H1 (cell line): ENCODE data around the gene NTN4. TPM values are rescaled to one million over a fixed set of nuclear protein-coding genes. Genes with fewer than 3 reads are reported as not detected.
A peak's percentile ranks its signal among the peaks of the same experiment; 100 is the strongest.

Experiments used
- BACH1 ChIP-seq: IDR thresholded peaks from 2 replicates; pipeline ENCODE4 v1.6.1; 2012; ENCODE audit warnings: low read length, improper control_type of control experiment
- CHD2 ChIP-seq: IDR thresholded peaks from 2 replicates; pipeline ENCODE4 v1.6.1; 2012; ENCODE audit warnings: low read length, improper control_type of control experiment
- CTBP2 ChIP-seq: IDR thresholded peaks from 2 replicates; pipeline ENCODE4 v1.7.0; 2011; ENCODE audit warnings: borderline replicate concordance, mild to moderate bottlenecking, moderate library complexity, mixed read lengths, low read length; ENCODE audit not compliant: insufficient read depth, insufficient read length
- EGR1 ChIP-seq: IDR thresholded peaks from 2 replicates; pipeline ENCODE4 v1.6.1; 2011; ENCODE audit warnings: low read depth, low read length, borderline replicate concordance
- EZH2 ChIP-seq: fragments of 200-600 bp; sonication (generic); IDR thresholded peaks from 2 replicates; pipeline ENCODE4 v1.7.1; 2012; ENCODE audit warnings: low read depth, mild to moderate bottlenecking, moderate library complexity, low read length, inconsistent platforms; ENCODE audit not compliant: severe bottlenecking
- GABPA ChIP-seq: IDR thresholded peaks from 2 replicates; pipeline ENCODE4 v1.6.1; 2011; ENCODE audit warnings: mild to moderate bottlenecking, low read length, moderate library complexity, borderline replicate concordance; ENCODE audit not compliant: insufficient read depth
- HDAC2 ChIP-seq, 2 experiments: fragments of 300-600 bp in 1 of 2; sonication (generic) in 1 of 2; IDR thresholded peaks; 2 replicates each; pipeline ENCODE4 v1.6.1; 2011 to 2012; ENCODE audit warnings: low read depth in 2 of 2, low read length in 2 of 2, mild to moderate bottlenecking in 2 of 2, moderate library complexity in 2 of 2, borderline replicate concordance in 1 of 2, inconsistent platforms in 1 of 2
- KDM1A ChIP-seq: fragments of 200-600, 300-600 bp; sonication (generic); IDR thresholded peaks from 2 replicates; pipeline ENCODE4 v1.7.1; 2016; ENCODE audit warnings: mild to moderate bottlenecking, low read length, borderline replicate concordance
- KDM4A ChIP-seq: IDR thresholded peaks from one replicate; pipeline ENCODE4 v1.7.1; 2012; ENCODE audit warnings: low read depth, mild to moderate bottlenecking, moderate library complexity, low read length, inconsistent platforms; ENCODE audit not compliant: severe bottlenecking
- KDM5A ChIP-seq: fragments of 200-600 bp; IDR thresholded peaks from 2 replicates; pipeline ENCODE4 v1.7.1; 2012; ENCODE audit warnings: mild to moderate bottlenecking, low read length, inconsistent platforms, mixed read lengths
- MAFK ChIP-seq: IDR thresholded peaks from 2 replicates; pipeline ENCODE4 v1.6.1; 2012; ENCODE audit warnings: low read depth, mild to moderate bottlenecking, improper control_type of control experiment, low read length
- MAX ChIP-seq: IDR thresholded peaks from 2 replicates; pipeline ENCODE4 v1.6.1; 2012; ENCODE audit warnings: inconsistent platforms
- PHF8 ChIP-seq: fragments of 200-600 bp; sonication (generic); conservative IDR thresholded peaks from 2 replicates; pipeline ENCODE4 v1.7.1; 2012; ENCODE audit warnings: low read depth, mild to moderate bottlenecking, inconsistent platforms, low read length, moderate library complexity
- SIRT6 ChIP-seq: IDR thresholded peaks from one replicate; pipeline ENCODE4 v1.7.1; 2012; ENCODE audit warnings: low read length, inconsistent platforms
- SIX5 ChIP-seq: IDR thresholded peaks from 2 replicates; pipeline ENCODE4 v1.6.1; 2011; ENCODE audit warnings: mild to moderate bottlenecking, low read depth, low read length
- SRF ChIP-seq: IDR thresholded peaks from 2 replicates; pipeline ENCODE4 v1.6.1; 2011; ENCODE audit warnings: mild to moderate bottlenecking, low read depth, low read length, moderate library complexity
- SUZ12 ChIP-seq: fragments of 200-600 bp; sonication (generic); IDR thresholded peaks from 2 replicates; pipeline ENCODE4 v1.6.1; 2012; ENCODE audit warnings: mild to moderate bottlenecking, inconsistent platforms, low read length, moderate library complexity, mixed read lengths
- TAF1 ChIP-seq: IDR thresholded peaks from 2 replicates; pipeline ENCODE4 v1.6.1; 2011; ENCODE audit warnings: mild to moderate bottlenecking, low read depth, low read length
- TBP ChIP-seq: IDR thresholded peaks from 2 replicates; pipeline ENCODE4 v1.6.1; 2011; ENCODE audit warnings: low read depth, low read length, improper control_type of control experiment
- TEAD4 ChIP-seq: IDR thresholded peaks from 2 replicates; pipeline ENCODE4 v1.6.1; 2012; ENCODE audit warnings: low read depth, low read length, inconsistent platforms, mixed read lengths
- USF2 ChIP-seq: IDR thresholded peaks from 2 replicates; pipeline ENCODE4 v1.6.1; 2011; ENCODE audit warnings: low read length, improper control_type of control experiment
- YY1 ChIP-seq: IDR thresholded peaks from 2 replicates; pipeline ENCODE4 v1.6.1; 2011; ENCODE audit warnings: low read depth, mild to moderate bottlenecking, low read length
- ZNF274 ChIP-seq: IDR thresholded peaks from 2 replicates; pipeline ENCODE4 v1.7.0; 2012; ENCODE audit warnings: low read length, borderline replicate concordance; ENCODE audit errors: extremely low read depth
- polyA plus RNA-seq, 7 experiments: library from polyadenylated mRNA; depleted of rRNA in 3 of 7; stranded (reverse) in 5 of 7; unstranded in 2 of 7; fragments of >200 nt in 5 of 7; fragments of 200-250 nt in 2 of 7; gene quantifications; 1 replicate in 5 of 7; 2 replicates in 1 of 7; 4 replicates in 1 of 7; pipeline versions ENCODE4 v1.2.1 to v1.2.3, GENCODE V29; 2011 to 2013; ENCODE audit warnings: missing spikeins in 2 of 7, mixed read lengths in 2 of 7
- total RNA-seq: library from RNA; stranded (reverse); fragmentation: NEBNext Ultra II Directional; extraction: Animal tissue kit (Norgen Biotek cat#: 25700); gene quantifications from 2 replicates; pipeline ENCODE4 v1.2.1, GENCODE V29; 2021

NTN4 gene
- total and polyA plus RNA-seq, 2 of the 8 experiments (the other 6 are each of a cell fraction or from before 2014, with no cell fraction given), result 0.74 to 1.3 TPM

GRCh38 chr12:95790033-95790916 lies at the start of gene NTN4 (continued):
- TF ChIP-seq SIRT6 (no peak), BACH1 (no peak), TBP (no peak), TEAD4 (no peak), KDM4A (peak; percentile 80), SIX5 (no peak), EGR1 (no peak), KDM1A (no peak), GABPA (no peak), MAX (peak; percentile 29; the same call in 1 of the 2 replicates), TAF1 (no peak), PHF8 (peak; percentile 39), YY1 (0 out of 2 replicates have a peak, but pooled peaks have one; percentile 2), CHD2 (no peak), USF2 (no peak), MAFK (no peak), ZNF274 (no peak), KDM5A (no peak), EZH2 (peak; percentile 59), SRF (no peak), HDAC2 (IDR thresholded peaks at IDR 0.05; ENCODE audit: borderline replicate concordance in 1 of 2, low read depth in 2 of 2, low read length in 2 of 2) (no peak), CTBP2 (no peak), SUZ12 (peak; percentile 36)
